ENCODE measurements around the gene MST1. TPM values are rescaled to one million over a fixed set of nuclear protein-coding genes. Genes with fewer than 3 reads are reported as not detected.

MST1 gene
- total and polyA plus RNA-seq, 2 of the 4 experiments (the other 2 are of a cell fraction) = 1.3 to 13.0 TPM

- Histone ChIP-seq H3K4me2 (ENCODE audit: low read depth, low read length) (peak within 1 kb of the TSS; percentile 79), H3K27me3 (ENCODE audit: control insufficient read depth, insufficient read depth, low read length) (no peaks in the 10 kb centered on the region), H3K9me1 (ENCODE audit: insufficient read depth, low read length) (peaks cover 17% of the 10 kb centered on the region), H4K91ac (ENCODE audit: insufficient read depth, low read depth, low read length) (peak within 1 kb of the TSS; percentile 80), H3K4ac (ENCODE audit: low read depth, low read length) (peak within 1 kb of the TSS; percentile 88), H2AK9ac (replicated peaks; ENCODE audit: low read depth, low read length, poor library complexity) (peak within 1 kb of the TSS; percentile 99), H4K5ac (ENCODE audit: low read depth, low read length) (peak within 1 kb of the TSS; percentile 47), H3K56ac (ENCODE audit: extremely low read depth, insufficient read depth, low read length) (peak within 1 kb of the TSS; percentile 50), H3K4me3 (ENCODE audit: insufficient read depth, low read depth, low read length) (peak within 1 kb of the TSS; percentile 86), H3K79me1 (ENCODE audit: low read depth in 1 of 2, low read length in 2 of 2) (peaks cover 25 to 50% of the 10 kb centered on the region in 2 experiments), H4K8ac (ENCODE audit: low read depth in 2 of 2, low read length in 2 of 2) (peak within 1 kb of the TSS; percentile 96 to 97), H3K9ac (ENCODE audit: low read depth, low read length) (peak within 1 kb of the TSS; percentile 59), H3K14ac (replicated peaks; ENCODE audit: low read depth, low read length) (peak within 1 kb of the TSS; percentile 92), H3K9me3 (ENCODE audit: control insufficient read depth, insufficient read depth, low read length) (no peaks in the 10 kb centered on the region), H2BK5ac (ENCODE audit: low read depth, low read length, poor library complexity, severe bottlenecking) (peak within 1 kb of the TSS; percentile 87), H3K18ac (ENCODE audit: low read depth, low read length) (peak within 1 kb of the TSS; percentile 19; the same call in 1 of the 2 replicates), H2BK20ac (ENCODE audit: low read depth, low read length) (no peak within 1 kb of the TSS), H2AK5ac (ENCODE audit: low read depth, low read length) (peak within 1 kb of the TSS; percentile 98), H3K4me1 (ENCODE audit: control insufficient read depth, insufficient read depth, low read length) (peaks cover 9% of the 10 kb centered on the region), H3K27ac (ENCODE audit: insufficient read depth, low read length) (peak within 1 kb of the TSS; percentile 90), H2BK15ac (ENCODE audit: low read depth, low read length) (peak within 1 kb of the TSS; percentile 32; the same call in 1 of the 3 replicates), H2AFZ (replicated peaks; ENCODE audit: low read length, poor library complexity) (peak within 1 kb of the TSS; percentile 99), H3K23ac (ENCODE audit: low read depth, low read length) (peak within 1 kb of the TSS; percentile 75), H3K36me3 (ENCODE audit: control insufficient read depth, insufficient read depth, low read length) (peaks cover 31% of the 10 kb centered on the region), H2BK120ac (ENCODE audit: low read depth, low read length) (peak within 1 kb of the TSS; percentile 66), H4K20me1 (ENCODE audit: insufficient read depth, low read length) (peaks cover 10% of the 10 kb centered on the region; the same call in 1 of the 2 replicates)
- POLR2A ChIA-PET (ENCODE audit: unreplicated experiment) = no interaction called here
- CTCF ChIA-PET = interaction anchor here (0.8 kb wide), 1 partner anchor 134 kb away, joined by 7 read pairs; no protein-coding TSS in a partner anchor
- DNase-seq = peak; percentile 96
- 1% methylated on average over 51 of the region's 71 CpGs; no CpG with 5 or more reads in 1 of the 2 experiments for WGBS, 2 experiments (ENCODE audit: extremely low coverage in 2 of 2, insufficient read length in 1 of 2)
- TF ChIP-seq MXI1 (IDR thresholded peaks at IDR 0.05; ENCODE audit: borderline replicate concordance, low read depth, low read length) = peak; percentile 77; the same call in 1 of the 2 replicates
- TF ChIP-seq BHLHE40 (IDR thresholded peaks at IDR 0.05; ENCODE audit: low read depth, low read length) = peak; percentile 65
- TF ChIP-seq SMC3 (IDR thresholded peaks at IDR 0.05; ENCODE audit: low read depth, low read length) = no peak
- peak; percentile 70; the same call in 1 of the 2 replicates for TF ChIP-seq MAZ (IDR thresholded peaks at IDR 0.05; ENCODE audit: borderline replicate concordance, low read depth, low read length)
- TF ChIP-seq POLR2A (IDR thresholded peaks at IDR 0.05; ENCODE audit: low read depth, low read length) = peak; percentile 82
- in situ Hi-C loops (cut with MboI; ENCODE audit: low sequenced_read_pairs) = no loop called here
- intact Hi-C loops (cut with micrococcal nuclease) = loop anchor here (5.0 kb wide), 1 partner anchor 262 kb away; the partner anchor contains the start of genes RHOA and TCTA
- dilution Hi-C loops (cut with HindIII; ENCODE audit: low sequenced_read_pairs, unreplicated experiment) = no loop called here
- BruUV-seq (replicated peaks) = no TSS peak
- ATAC-seq (ENCODE audit: low read depth) = peak; percentile 93
Observed at GRCh38 chr3:49673715-49674496, 15.4 kb downstream of the MST1 start, which contains the start of gene APEH. Gene APEH, plus strand, starts transcription at chr3:49674351. Its CDS starts 51 bp downstream, at chr3:49674402.
